Measurements from ENCODE around the gene TEF. TPM values are rescaled to one million over a fixed set of nuclear protein-coding genes. Genes with fewer than 3 reads are reported as not detected.
A peak's percentile ranks its signal among the peaks of the same experiment; 100 is the strongest.

TEF gene
- total and polyA plus RNA-seq, 9 of the 15 experiments (the other 6 are each of a cell fraction or from before 2014, with no cell fraction given) = 0.04 to 3.1 (median 1.2) TPM

DNA sequence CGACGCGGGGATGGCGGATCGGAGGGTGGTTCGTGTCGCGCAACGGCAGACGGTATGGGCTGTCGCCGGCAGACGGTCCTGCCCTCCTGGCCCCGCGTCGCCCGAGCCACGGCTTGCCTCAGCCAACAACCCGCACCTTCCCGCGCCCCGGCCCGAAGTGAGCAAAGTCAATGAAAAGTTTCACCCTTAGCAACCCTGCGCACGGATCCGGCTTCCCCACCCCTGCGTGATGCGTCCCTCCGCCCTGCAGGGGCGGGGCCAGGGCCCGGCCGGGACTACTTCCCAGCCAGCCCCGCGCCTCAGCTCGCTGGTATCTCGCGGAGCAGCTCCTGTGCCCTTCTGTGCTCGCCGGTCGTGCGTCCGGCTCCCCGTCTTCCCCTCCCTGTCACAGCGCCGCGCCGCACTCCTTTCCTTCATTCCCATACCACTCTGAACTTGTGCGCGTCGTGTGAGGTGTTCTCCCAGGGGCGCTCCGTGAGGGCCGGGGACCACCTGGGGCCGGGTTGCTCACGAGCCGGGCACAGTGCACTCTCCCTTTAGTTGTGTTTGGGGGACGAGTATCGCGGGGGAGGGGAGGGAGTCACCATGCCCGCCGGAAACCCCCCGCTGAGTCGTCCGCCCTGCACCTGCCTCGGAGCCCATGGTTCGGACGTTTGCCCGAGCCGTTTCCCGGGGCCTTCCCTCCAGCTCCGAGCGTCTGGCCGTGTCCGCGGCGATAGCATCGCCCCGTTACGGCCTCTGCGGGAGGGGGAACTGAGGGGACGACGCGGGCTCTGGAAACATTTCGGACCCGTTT, 65.1 kb downstream of the TEF start, which contains the start of gene TOB2 (continued):
- TF ChIP-seq, protein P1, sequence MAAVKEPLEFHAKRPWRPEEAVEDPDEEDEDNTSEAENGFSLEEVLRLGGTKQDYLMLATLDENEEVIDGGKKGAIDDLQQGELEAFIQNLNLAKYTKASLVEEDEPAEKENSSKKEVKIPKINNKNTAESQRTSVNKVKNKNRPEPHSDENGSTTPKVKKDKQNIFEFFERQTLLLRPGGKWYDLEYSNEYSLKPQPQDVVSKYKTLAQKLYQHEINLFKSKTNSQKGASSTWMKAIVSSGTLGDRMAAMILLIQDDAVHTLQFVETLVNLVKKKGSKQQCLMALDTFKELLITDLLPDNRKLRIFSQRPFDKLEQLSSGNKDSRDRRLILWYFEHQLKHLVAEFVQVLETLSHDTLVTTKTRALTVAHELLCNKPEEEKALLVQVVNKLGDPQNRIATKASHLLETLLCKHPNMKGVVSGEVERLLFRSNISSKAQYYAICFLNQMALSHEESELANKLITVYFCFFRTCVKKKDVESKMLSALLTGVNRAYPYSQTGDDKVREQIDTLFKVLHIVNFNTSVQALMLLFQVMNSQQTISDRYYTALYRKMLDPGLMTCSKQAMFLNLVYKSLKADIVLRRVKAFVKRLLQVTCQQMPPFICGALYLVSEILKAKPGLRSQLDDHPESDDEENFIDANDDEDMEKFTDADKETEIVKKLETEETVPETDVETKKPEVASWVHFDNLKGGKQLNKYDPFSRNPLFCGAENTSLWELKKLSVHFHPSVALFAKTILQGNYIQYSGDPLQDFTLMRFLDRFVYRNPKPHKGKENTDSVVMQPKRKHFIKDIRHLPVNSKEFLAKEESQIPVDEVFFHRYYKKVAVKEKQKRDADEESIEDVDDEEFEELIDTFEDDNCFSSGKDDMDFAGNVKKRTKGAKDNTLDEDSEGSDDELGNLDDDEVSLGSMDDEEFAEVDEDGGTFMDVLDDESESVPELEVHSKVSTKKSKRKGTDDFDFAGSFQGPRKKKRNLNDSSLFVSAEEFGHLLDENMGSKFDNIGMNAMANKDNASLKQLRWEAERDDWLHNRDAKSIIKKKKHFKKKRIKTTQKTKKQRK (IDR thresholded peaks at IDR 0.05; ENCODE audit: borderline replicate concordance, low read depth, low read length) = no peak
- TF ChIP-seq ZNF584 (CRISPR knock-in tag; IDR thresholded peaks at IDR 0.05; ENCODE audit: low read depth) (no peak), TARDBP (IDR thresholded peaks at IDR 0.05) (no peak), ZNF79 (CRISPR knock-in tag; IDR thresholded peaks at IDR 0.05; ENCODE audit: low read depth) (no peak), ZNF134 (CRISPR knock-in tag; conservative IDR thresholded peaks at IDR 0.05) (no peak), ETV1 (tag; conservative IDR thresholded peaks at IDR 0.05; ENCODE audit: low read depth) (peak; percentile 51), GATA2 (CRISPR knock-in tag; IDR thresholded peaks at IDR 0.05) (peak; percentile 52; the same call in 1 of the 2 replicates), ZC3H4 (CRISPR knock-in tag; IDR thresholded peaks at IDR 0.05; ENCODE audit: borderline replicate concordance) (peak; percentile 87), ZNF778 (CRISPR knock-in tag; IDR thresholded peaks at IDR 0.05) (no peak), PRPF4 (IDR thresholded peaks at IDR 0.05; ENCODE audit: insufficient read depth, low read depth, low read length, poor library complexity, severe bottlenecking) (peak; percentile 65), ZKSCAN8 (CRISPR knock-in tag; IDR thresholded peaks at IDR 0.05) (no peak), ZFX (CRISPR knock-in tag; IDR thresholded peaks at IDR 0.05) (peak; percentile 85), STAG1 (CRISPR knock-in tag; IDR thresholded peaks at IDR 0.05; ENCODE audit: borderline replicate concordance) (no peak; the same call in 1 of the 2 replicates)
- TF ChIP-seq, protein P2, sequence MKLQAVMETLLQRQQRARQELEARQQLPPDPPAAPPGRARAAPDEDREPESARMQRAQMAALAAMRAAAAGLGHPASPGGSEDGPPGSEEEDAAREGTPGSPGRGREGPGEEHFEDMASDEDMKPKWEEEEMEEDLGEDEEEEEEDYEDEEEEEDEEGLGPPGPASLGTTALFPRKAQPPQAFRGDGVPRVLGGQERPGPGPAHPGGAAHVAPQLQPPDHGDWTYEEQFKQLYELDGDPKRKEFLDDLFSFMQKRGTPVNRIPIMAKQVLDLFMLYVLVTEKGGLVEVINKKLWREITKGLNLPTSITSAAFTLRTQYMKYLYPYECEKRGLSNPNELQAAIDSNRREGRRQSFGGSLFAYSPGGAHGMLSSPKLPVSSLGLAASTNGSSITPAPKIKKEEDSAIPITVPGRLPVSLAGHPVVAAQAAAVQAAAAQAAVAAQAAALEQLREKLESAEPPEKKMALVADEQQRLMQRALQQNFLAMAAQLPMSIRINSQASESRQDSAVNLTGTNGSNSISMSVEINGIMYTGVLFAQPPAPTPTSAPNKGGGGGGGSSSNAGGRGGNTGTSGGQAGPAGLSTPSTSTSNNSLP (IDR thresholded peaks at IDR 0.05; ENCODE audit: borderline replicate concordance, low read depth, low read length) = no peak
- TF ChIP-seq, protein P3, sequence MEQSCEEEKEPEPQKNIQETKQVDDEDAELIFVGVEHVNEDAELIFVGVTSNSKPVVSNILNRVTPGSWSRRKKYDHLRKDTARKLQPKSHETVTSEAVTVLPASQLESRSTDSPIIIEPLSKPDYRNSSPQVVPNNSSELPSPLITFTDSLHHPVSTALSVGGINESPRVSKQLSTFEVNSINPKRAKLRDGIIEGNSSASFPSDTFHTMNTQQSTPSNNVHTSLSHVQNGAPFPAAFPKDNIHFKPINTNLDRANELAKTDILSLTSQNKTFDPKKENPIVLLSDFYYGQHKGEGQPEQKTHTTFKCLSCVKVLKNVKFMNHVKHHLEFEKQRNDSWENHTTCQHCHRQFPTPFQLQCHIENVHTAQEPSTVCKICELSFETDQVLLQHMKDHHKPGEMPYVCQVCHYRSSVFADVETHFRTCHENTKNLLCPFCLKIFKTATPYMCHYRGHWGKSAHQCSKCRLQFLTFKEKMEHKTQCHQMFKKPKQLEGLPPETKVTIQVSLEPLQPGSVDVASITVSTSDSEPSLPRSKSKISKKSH (CRISPR knock-in tag; IDR thresholded peaks at IDR 0.05) = no peak
- TF ChIP-seq, protein P4, sequence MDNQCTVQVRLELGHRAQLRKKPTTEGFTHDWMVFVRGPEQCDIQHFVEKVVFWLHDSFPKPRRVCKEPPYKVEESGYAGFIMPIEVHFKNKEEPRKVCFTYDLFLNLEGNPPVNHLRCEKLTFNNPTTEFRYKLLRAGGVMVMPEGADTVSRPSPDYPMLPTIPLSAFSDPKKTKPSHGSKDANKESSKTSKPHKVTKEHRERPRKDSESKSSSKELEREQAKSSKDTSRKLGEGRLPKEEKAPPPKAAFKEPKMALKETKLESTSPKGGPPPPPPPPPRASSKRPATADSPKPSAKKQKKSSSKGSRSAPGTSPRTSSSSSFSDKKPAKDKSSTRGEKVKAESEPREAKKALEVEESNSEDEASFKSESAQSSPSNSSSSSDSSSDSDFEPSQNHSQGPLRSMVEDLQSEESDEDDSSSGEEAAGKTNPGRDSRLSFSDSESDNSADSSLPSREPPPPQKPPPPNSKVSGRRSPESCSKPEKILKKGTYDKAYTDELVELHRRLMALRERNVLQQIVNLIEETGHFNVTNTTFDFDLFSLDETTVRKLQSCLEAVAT (IDR thresholded peaks at IDR 0.05) = peak in 1 of 2 experiments; percentile 83; a peak in 3 of 4 replicates
- TF ChIP-seq, protein P5, sequence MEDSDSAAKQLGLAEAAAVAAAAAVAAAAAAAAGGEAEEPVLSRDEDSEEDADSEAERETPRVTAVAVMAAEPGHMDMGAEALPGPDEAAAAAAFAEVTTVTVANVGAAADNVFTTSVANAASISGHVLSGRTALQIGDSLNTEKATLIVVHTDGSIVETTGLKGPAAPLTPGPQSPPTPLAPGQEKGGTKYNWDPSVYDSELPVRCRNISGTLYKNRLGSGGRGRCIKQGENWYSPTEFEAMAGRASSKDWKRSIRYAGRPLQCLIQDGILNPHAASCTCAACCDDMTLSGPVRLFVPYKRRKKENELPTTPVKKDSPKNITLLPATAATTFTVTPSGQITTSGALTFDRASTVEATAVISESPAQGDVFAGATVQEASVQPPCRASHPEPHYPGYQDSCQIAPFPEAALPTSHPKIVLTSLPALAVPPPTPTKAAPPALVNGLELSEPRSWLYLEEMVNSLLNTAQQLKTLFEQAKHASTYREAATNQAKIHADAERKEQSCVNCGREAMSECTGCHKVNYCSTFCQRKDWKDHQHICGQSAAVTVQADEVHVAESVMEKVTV (CRISPR knock-in tag; IDR thresholded peaks at IDR 0.05) = no peak
